HCT116 (cell line): ENCODE measurements around the gene SPRED2. TPM values are rescaled to one million over a fixed set of nuclear protein-coding genes. Genes with fewer than 3 reads are reported as not detected.

ENCODE experiments used
- ATAC-seq: fragments of 200-7000 bp; cut with Tn5 transposase; 2 replicates; pipeline ENCODE4 v1.9.1; 2020; ENCODE audit warnings: mild to moderate bottlenecking, moderate library complexity
- BruUV-seq: library from RNA; stranded (reverse); fragments of 400-500 nt; replicated peaks from 2 replicates; lab custom pipeline; 2021; lab: Mats Ljungman, UMichigan
- CTCF ChIA-PET: fragments of 300-600 bp; sonication (Branson Sonifier 250); formaldehyde crosslinking; loops from one replicate; lab custom pipeline; 2021; ENCODE audit warnings: antibody characterized with exemption; lab: Charles Lee
- POLR2A ChIA-PET: fragments of 300-600, 350-600 bp; sonication (Branson Sonifier 250); formaldehyde crosslinking; loops from one replicate; lab custom pipeline; 2021; ENCODE audit warnings: antibody characterized with exemption; lab: Charles Lee
- RAD21 ChIA-PET, 2 experiments: fragments of 300-600 bp; sonication (Branson Sonifier 250); formaldehyde crosslinking; loops; one replicate each; lab custom pipeline; 2023; ENCODE audit warnings: low total read pairs in 2 of 2; ENCODE audit not compliant: uncharacterized antibody in 2 of 2, unreplicated experiment in 2 of 2, low non-redundant PET in 1 of 2; lab: Charles Lee
- DNase-seq: peaks from one replicate; pipeline ENCODE4 v3.0.0-alpha.2; 2010; ENCODE audit warnings: low read depth, low spot score
- H2AFZ ChIP-seq: fragments of 200-600 bp; shearing (Covaris generic), sonication (generic); 2 replicates; pipeline ENCODE4 v1.6.1; 2017; ENCODE audit warnings: low read depth, mixed run types, mixed read lengths, antibody characterized with exemption, low read length; ENCODE audit not compliant: poor library complexity, severe bottlenecking
- H3K27ac ChIP-seq: 2 replicates; pipeline ENCODE4 v1.5.1; 2012; ENCODE audit warnings: low read depth, low read length
- H3K27me3 ChIP-seq: fragments of 200-600 bp; sonication (generic); 2 replicates; pipeline ENCODE4 v1.6.1; 2016; ENCODE audit warnings: mixed run types, low read length, mixed read lengths; ENCODE audit not compliant: insufficient read depth
- H3K36me3 ChIP-seq, 2 experiments: fragments of 200-500 bp in 1 of 2; fragments of 200-600 bp in 1 of 2; sonication (Bioruptor generic) in 1 of 2; sonication (generic) in 1 of 2; 2 replicates each; pipeline versions ENCODE4 v1.5.1 to v1.6.1; 2014 to 2016; ENCODE audit warnings: low read length in 2 of 2, inconsistent platforms in 1 of 2, mixed read lengths in 1 of 2, mixed run types in 1 of 2; ENCODE audit not compliant: insufficient read depth in 2 of 2, control insufficient read depth in 1 of 2
- H3K4me1 ChIP-seq, 2 experiments: fragments of 200-600 bp in 1 of 2; sonication (generic) in 1 of 2; 2 replicates each; pipeline versions ENCODE4 v1.5.1 to v1.6.1; 2012 to 2017; ENCODE audit warnings: low read length in 2 of 2, inconsistent platforms in 1 of 2, mild to moderate bottlenecking in 1 of 2, mixed read lengths in 1 of 2, mixed run types in 1 of 2, moderate library complexity in 1 of 2; ENCODE audit not compliant: insufficient read depth in 2 of 2, control insufficient read depth in 1 of 2
- H3K4me2 ChIP-seq: fragments of 200-600 bp; sonication (generic); 2 replicates; pipeline ENCODE4 v1.6.1; 2017; ENCODE audit warnings: mixed run types, low read length, mixed read lengths
- H3K4me3 ChIP-seq, 2 experiments: fragments of 200-600 bp in 1 of 2; sonication (generic) in 1 of 2; replicated peaks in 1 of 2; 2 replicates each; pipeline ENCODE4 v1.5.1; 2011 to 2016; ENCODE audit warnings: low read length in 2 of 2, control low read depth in 1 of 2, low read depth in 1 of 2, mild to moderate bottlenecking in 1 of 2, mixed read lengths in 1 of 2, mixed run types in 1 of 2
- H3K79me2 ChIP-seq: fragments of 200-600 bp; sonication (generic); 2 replicates; pipeline ENCODE4 v1.6.1; 2017; ENCODE audit warnings: mild to moderate bottlenecking, mixed run types, low read length, moderate library complexity, mixed read lengths; ENCODE audit not compliant: insufficient read depth
- H3K9ac ChIP-seq: fragments of 200-600 bp; sonication (generic); 2 replicates; pipeline ENCODE4 v1.6.1; 2016; ENCODE audit warnings: low read length, mixed read lengths
- H3K9me2 ChIP-seq: fragments of 200-600 bp; sonication (generic), shearing (Covaris generic); 2 replicates; pipeline ENCODE4 v1.6.1; 2017; ENCODE audit warnings: mixed run types, mild to moderate bottlenecking, moderate library complexity; ENCODE audit not compliant: insufficient read depth
- H3K9me3 ChIP-seq, 2 experiments: fragments of 200-500 bp in 1 of 2; fragments of 200-600 bp in 1 of 2; sonication (Bioruptor generic) in 1 of 2; sonication (generic) in 1 of 2; 2 replicates each; pipeline ENCODE4 v1.6.1; 2014 to 2017; ENCODE audit warnings: low read length in 2 of 2, mixed read lengths in 2 of 2, inconsistent platforms in 1 of 2, low read depth in 1 of 2, mild to moderate bottlenecking in 1 of 2, mixed run types in 1 of 2, moderate library complexity in 1 of 2; ENCODE audit not compliant: control insufficient read depth in 1 of 2, insufficient read depth in 1 of 2
- H4K20me1 ChIP-seq: fragments of 200-600 bp; sonication (generic), shearing (Covaris generic); 2 replicates; pipeline ENCODE4 v1.6.1; 2017; ENCODE audit warnings: mixed run types, mild to moderate bottlenecking, moderate library complexity; ENCODE audit not compliant: insufficient read depth
- ATF3 ChIP-seq: IDR thresholded peaks from 2 replicates; pipeline ENCODE4 v1.6.1; 2012
- CBX3 ChIP-seq: IDR thresholded peaks from 2 replicates; pipeline ENCODE4 v1.6.1; 2012; ENCODE audit warnings: low read depth
- ELF1 ChIP-seq: IDR thresholded peaks from 2 replicates; pipeline ENCODE4 v1.6.1; 2012; ENCODE audit warnings: low read depth, borderline replicate concordance
- EZH2phosphoT487 ChIP-seq: fragments of 200-600 bp; IDR thresholded peaks from 2 replicates; pipeline ENCODE4 v1.6.1; 2018; ENCODE audit warnings: antibody characterized with exemption, borderline replicate concordance
- POLR2AphosphoS5 ChIP-seq: IDR thresholded peaks from 2 replicates; pipeline ENCODE4 v1.6.1; 2011; ENCODE audit warnings: mild to moderate bottlenecking, low read depth, low read length, moderate library complexity
- TCF7L2 ChIP-seq: IDR thresholded peaks from 2 replicates; pipeline ENCODE4 v1.7.0; 2011; ENCODE audit warnings: borderline replicate concordance, inconsistent platforms; ENCODE audit not compliant: insufficient read depth, insufficient read length; ENCODE audit errors: extremely low read depth
- ZBTB33 ChIP-seq: IDR thresholded peaks from 2 replicates; pipeline ENCODE4 v1.6.1; 2011; ENCODE audit warnings: mild to moderate bottlenecking, low read length, moderate library complexity; ENCODE audit not compliant: insufficient replicate concordance; ENCODE audit errors: extremely low read depth
- ZNF274 ChIP-seq: fragments of 200-500 bp; sonication (Bioruptor generic); IDR thresholded peaks from 2 replicates; pipeline ENCODE4 v1.6.1; 2014; ENCODE audit warnings: mild to moderate bottlenecking, low read depth, low read length, inconsistent platforms
- intact Hi-C: fragments of 100-400 bp; cut with micrococcal nuclease; formaldehyde crosslinking; loops from 2 replicates; pipeline ENCODE4 v1.10.0; 2022
- total RNA-seq: library from RNA; stranded (reverse); gene quantifications from one replicate; pipeline ENCODE4 v1.2.1, GENCODE V29; 2021; ENCODE audit not compliant: unreplicated experiment
- TF ChIP-seq, protein P1 (sequence below): IDR thresholded peaks from 2 replicates; pipeline ENCODE4 v1.6.1; 2012; ENCODE audit warnings: low read depth

SPRED2 gene
- total RNA-seq, 1 experiment from 2014 or later = 62.6 TPM

GRCh38 chr2:65456886-65457285 lies 24.5 kb upstream of the SPRED2 start:
- Histone ChIP-seq H3K9ac (no peak overlapping the region), H3K9me2 (no peaks in the 10 kb centered on the region), H2AFZ (no peak overlapping the region), H3K27me3 (no peaks in the 10 kb centered on the region; the same call in 1 of the 2 replicates), H3K79me2 (no peaks in the 10 kb centered on the region), H4K20me1 (no peaks in the 10 kb centered on the region), H3K9me3 (no peaks in the 10 kb centered on the region), H3K4me2 (no peak overlapping the region), H3K4me3 (no peak overlapping the region), H3K4me1 (no peaks in the 10 kb centered on the region), H3K36me3 (no peaks in the 10 kb centered on the region), H3K27ac (no peak overlapping the region)
- intact Hi-C loops = no loop called here
- ATAC-seq (no peak), DNase-seq (no peak)
- ChIA-PET CTCF (no interaction called here), POLR2A (no interaction called here), RAD21 (no interaction called here)
- no TSS peak for BruUV-seq
- TF ChIP-seq, protein P1, sequence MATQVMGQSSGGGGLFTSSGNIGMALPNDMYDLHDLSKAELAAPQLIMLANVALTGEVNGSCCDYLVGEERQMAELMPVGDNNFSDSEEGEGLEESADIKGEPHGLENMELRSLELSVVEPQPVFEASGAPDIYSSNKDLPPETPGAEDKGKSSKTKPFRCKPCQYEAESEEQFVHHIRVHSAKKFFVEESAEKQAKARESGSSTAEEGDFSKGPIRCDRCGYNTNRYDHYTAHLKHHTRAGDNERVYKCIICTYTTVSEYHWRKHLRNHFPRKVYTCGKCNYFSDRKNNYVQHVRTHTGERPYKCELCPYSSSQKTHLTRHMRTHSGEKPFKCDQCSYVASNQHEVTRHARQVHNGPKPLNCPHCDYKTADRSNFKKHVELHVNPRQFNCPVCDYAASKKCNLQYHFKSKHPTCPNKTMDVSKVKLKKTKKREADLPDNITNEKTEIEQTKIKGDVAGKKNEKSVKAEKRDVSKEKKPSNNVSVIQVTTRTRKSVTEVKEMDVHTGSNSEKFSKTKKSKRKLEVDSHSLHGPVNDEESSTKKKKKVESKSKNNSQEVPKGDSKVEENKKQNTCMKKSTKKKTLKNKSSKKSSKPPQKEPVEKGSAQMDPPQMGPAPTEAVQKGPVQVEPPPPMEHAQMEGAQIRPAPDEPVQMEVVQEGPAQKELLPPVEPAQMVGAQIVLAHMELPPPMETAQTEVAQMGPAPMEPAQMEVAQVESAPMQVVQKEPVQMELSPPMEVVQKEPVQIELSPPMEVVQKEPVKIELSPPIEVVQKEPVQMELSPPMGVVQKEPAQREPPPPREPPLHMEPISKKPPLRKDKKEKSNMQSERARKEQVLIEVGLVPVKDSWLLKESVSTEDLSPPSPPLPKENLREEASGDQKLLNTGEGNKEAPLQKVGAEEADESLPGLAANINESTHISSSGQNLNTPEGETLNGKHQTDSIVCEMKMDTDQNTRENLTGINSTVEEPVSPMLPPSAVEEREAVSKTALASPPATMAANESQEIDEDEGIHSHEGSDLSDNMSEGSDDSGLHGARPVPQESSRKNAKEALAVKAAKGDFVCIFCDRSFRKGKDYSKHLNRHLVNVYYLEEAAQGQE = no peak
- no peak for TF ChIP-seq CBX3
- TF ChIP-seq ZNF274 = no peak
- no peak for TF ChIP-seq ATF3
- TF ChIP-seq ZBTB33 = no peak
- TF ChIP-seq EZH2phosphoT487 = no peak
- no peak for TF ChIP-seq POLR2AphosphoS5
- TF ChIP-seq ELF1 = no peak
- TF ChIP-seq TCF7L2 = no peak
